Kidney (tissue), 14 donors: ENCODE measurements around the gene GATA3. TPM values are rescaled to one million over a fixed set of nuclear protein-coding genes. Genes with fewer than 3 reads are reported as not detected.
"Not testable (repeated sequence)": the region's sequence is repeated elsewhere in the genome, so short reads cannot be mapped to it uniquely, and the experiment has no call there.

Experiments
- DNase-seq, 5 donors: peaks; one replicate each; pipeline ENCODE4 v3.0.0-alpha.2; 2013 to 2020
- FAIRE-seq: peaks from 2 replicates; lab custom pipeline; 2012; peaks lifted over from hg19 to GRCh38; lab: Jason Lieb, UNC
- H3K27ac ChIP-seq, 2 donors: one replicate each; pipeline ENCODE4 v1.7.0; 2013; ENCODE audit warnings: low read depth in 2 of 2, low read length in 2 of 2, inconsistent platforms in 1 of 2
- H3K27me3 ChIP-seq: one replicate; pipeline ENCODE4 v1.7.1; 2013; ENCODE audit warnings: low read length, inconsistent platforms; ENCODE audit not compliant: control insufficient read depth, insufficient read depth
- H3K36me3 ChIP-seq, 3 donors: one replicate each; pipeline versions ENCODE4 v1.7.0 to v1.7.1; 2013; ENCODE audit warnings: low read length in 3 of 3, control low read depth in 1 of 3, inconsistent platforms in 1 of 3; ENCODE audit not compliant: insufficient read depth in 3 of 3, control insufficient read depth in 2 of 3
- H3K4me1 ChIP-seq, 3 donors: one replicate each; pipeline versions ENCODE4 v1.7.0 to v1.7.1; 2013; ENCODE audit warnings: low read length in 3 of 3, inconsistent platforms in 1 of 3, low read depth in 1 of 3; ENCODE audit not compliant: control insufficient read depth in 2 of 3, insufficient read depth in 2 of 3
- H3K4me3 ChIP-seq, 3 donors: one replicate each; pipeline versions ENCODE4 v1.7.0 to v1.8.1; 2013; ENCODE audit warnings: low read length in 3 of 3, control low read depth in 1 of 3, inconsistent platforms in 1 of 3
- H3K9ac ChIP-seq, 3 donors: one replicate each; pipeline versions ENCODE4 v1.7.0 to v1.7.1; 2013; ENCODE audit warnings: low read length in 3 of 3, control low read depth in 1 of 3, inconsistent platforms in 1 of 3
- H3K9me3 ChIP-seq, 3 donors: one replicate each; pipeline versions ENCODE4 v1.7.0 to v1.7.1; 2013; ENCODE audit warnings: low read length in 3 of 3, control low read depth in 1 of 3, inconsistent platforms in 1 of 3; ENCODE audit not compliant: control insufficient read depth in 2 of 3, insufficient read depth in 1 of 3
- intact Hi-C: fragments of 100-400 bp; cut with DNase I; formaldehyde crosslinking; loops from one replicate; pipeline ENCODE4 v1.11.1; 2022
- polyA plus RNA-seq: library from polyadenylated mRNA; stranded (reverse); fragments of 350-450 nt; fragmentation: Illumina TruSeq; extraction: RNeasy Lipid Tissue Mini Kit (QIAGEN cat#74804); gene quantifications from one replicate; pipeline ENCODE4 v1.2.3, GENCODE V29; 2014; ENCODE audit warnings: low read depth, low replicate concordance; ENCODE audit not compliant: insufficient read depth
- total RNA-seq: library from RNA; stranded (reverse); fragmentation: NEBNext Ultra II Directional; extraction: Animal tissue kit (Norgen Biotek cat#: 25700); gene quantifications from one replicate; pipeline ENCODE4 v1.2.1, GENCODE V29; 2021
- TF ChIP-seq, protein P1 (sequence below): IDR thresholded peaks from 3 replicates; pipeline ENCODE4 v1.5.1; 2012; ENCODE audit warnings: mild to moderate bottlenecking, moderate library complexity, borderline replicate concordance; ENCODE audit not compliant: insufficient read depth; ENCODE audit errors: extremely low read depth
- donor health status: control.
- donor health status: control.
- donor health status: control.
- donor health status: control.
- donor health status: control.
- donor health status: DM: yes; HTN: yes; CAD: no.
- donor health status: Normal renal cell carcinoma (clear cell type).

GATA3 gene
- total and polyA plus RNA-seq, 2 donors from 2014 or later: 23.5 to 45.9 TPM

DNA sequence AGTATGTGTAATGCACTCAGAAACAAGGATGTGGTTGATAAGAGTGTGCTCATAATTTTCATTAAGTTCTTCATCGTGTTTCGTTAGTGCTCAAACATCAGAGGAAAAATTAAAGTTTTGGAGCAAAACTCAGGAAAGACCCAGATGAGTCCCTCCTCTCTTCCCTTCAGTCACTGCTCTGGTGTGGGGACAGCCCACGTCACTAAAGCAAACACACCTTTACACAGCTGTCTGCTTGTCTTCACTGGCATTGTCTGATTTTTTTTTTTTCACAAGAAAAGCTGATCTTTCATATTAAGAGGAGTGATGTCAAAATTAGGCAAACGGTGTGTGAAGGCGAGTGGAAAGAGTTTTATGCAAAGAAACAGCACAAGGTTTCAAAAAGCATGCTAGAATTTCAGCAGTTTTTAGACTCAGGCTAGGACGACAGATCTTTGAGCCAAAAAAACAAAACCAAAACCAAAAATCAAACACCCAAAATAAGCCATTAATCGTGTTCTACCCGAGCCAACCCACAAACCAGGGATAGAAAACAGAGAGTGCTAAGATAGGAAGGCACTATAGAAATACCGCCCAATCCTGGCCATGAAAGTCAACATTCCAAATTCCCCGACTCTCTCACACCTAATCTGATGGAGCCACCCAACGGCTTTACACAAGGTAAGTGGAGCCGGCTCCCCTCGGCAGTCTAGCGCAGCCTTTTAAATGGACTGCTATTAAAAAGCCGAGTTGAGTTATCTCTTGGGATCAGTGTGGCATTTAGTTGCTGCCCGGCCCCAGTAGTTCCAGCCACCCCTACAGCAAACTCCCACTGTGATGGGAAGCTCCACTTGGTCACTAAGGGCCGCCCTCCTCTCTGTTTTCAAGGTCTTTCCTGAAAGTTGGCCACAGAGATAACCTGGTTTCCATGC is 27.9 kb upstream of the GATA3 start:
- Histone ChIP-seq H3K4me1 (no peaks in the 10 kb centered on the region), H3K27ac (no peak overlapping the region), H3K9me3 (no peaks in the 10 kb centered on the region), H3K4me3 (peak overlapping the region in 2 of 3 donors; percentile 17 to 23), H3K36me3 (no peaks in the 10 kb centered on the region), H3K27me3 (peaks cover 4% of the 10 kb centered on the region), H3K9ac (no peak overlapping the region)
- intact Hi-C loops: no loop called here
- DNase-seq (peak in 2 of 5 donors; percentile 19 to 36), FAIRE-seq (no peak)
- TF ChIP-seq, protein P1, sequence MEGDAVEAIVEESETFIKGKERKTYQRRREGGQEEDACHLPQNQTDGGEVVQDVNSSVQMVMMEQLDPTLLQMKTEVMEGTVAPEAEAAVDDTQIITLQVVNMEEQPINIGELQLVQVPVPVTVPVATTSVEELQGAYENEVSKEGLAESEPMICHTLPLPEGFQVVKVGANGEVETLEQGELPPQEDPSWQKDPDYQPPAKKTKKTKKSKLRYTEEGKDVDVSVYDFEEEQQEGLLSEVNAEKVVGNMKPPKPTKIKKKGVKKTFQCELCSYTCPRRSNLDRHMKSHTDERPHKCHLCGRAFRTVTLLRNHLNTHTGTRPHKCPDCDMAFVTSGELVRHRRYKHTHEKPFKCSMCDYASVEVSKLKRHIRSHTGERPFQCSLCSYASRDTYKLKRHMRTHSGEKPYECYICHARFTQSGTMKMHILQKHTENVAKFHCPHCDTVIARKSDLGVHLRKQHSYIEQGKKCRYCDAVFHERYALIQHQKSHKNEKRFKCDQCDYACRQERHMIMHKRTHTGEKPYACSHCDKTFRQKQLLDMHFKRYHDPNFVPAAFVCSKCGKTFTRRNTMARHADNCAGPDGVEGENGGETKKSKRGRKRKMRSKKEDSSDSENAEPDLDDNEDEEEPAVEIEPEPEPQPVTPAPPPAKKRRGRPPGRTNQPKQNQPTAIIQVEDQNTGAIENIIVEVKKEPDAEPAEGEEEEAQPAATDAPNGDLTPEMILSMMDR: no peak

DNA sequence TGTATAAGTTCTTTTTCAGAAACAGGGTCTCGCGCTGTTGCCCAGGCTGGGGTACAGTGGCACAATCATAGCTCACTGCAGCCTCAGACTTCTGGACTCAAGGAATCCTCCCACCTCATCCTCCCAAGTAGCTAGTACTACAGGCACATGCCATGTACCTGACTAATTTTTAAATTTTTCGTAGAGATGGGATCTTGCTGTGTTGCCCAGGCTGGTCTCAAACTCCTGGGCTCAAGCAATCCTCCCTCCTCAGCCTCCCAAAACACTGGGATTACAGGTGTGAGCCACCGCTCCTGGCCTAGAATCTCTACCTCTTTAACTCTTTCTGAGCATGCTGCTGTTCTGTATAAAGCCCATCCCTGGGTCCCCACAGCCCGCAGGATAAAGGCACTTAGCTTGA is 23.3 kb upstream of the GATA3 start:
- H3K4me1 ChIP-seq, H3K36me3 ChIP-seq, intact Hi-C loops, FAIRE-seq, H3K27ac ChIP-seq, H3K9me3 ChIP-seq, H3K9ac ChIP-seq, DNase-seq, H3K4me3 ChIP-seq: not testable (repeated sequence)
- H3K27me3 ChIP-seq: peaks cover 21% of the 10 kb centered on the region

DNA sequence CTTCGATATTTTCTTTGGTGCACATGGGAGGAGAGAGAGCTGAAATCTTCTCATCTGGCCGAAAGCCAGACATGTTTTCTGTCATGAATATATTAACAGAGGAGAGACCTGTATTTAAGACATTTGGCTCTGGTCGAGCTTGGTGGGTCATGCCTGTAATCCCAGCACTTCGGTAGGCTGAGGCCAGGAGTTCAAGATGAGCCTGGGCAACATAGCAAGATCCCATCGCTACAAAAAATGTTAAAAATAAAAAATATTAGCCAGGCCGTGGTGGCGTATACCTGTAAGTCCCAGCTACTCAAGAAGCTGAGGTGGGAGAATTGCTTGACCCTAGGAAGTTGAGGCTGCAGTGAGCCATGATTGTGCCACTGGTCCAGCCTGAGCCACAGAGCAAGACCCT is 21.9 kb upstream of the GATA3 start:
- Histone ChIP-seq H3K27me3 (peaks cover 29% of the 10 kb centered on the region), H3K4me1 (peaks cover 0 to 2% (median 0%) of the 10 kb centered on the region in 3 donors), H3K27ac (no peak overlapping the region), H3K36me3 (no peaks in the 10 kb centered on the region), H3K9me3 (no peaks in the 10 kb centered on the region), H3K4me3 (no peak overlapping the region), H3K9ac (no peak overlapping the region)
- DNase-seq (no peak), FAIRE-seq (no peak)
- intact Hi-C loops: no loop called here
- TF ChIP-seq, protein P1: no peak

DNA sequence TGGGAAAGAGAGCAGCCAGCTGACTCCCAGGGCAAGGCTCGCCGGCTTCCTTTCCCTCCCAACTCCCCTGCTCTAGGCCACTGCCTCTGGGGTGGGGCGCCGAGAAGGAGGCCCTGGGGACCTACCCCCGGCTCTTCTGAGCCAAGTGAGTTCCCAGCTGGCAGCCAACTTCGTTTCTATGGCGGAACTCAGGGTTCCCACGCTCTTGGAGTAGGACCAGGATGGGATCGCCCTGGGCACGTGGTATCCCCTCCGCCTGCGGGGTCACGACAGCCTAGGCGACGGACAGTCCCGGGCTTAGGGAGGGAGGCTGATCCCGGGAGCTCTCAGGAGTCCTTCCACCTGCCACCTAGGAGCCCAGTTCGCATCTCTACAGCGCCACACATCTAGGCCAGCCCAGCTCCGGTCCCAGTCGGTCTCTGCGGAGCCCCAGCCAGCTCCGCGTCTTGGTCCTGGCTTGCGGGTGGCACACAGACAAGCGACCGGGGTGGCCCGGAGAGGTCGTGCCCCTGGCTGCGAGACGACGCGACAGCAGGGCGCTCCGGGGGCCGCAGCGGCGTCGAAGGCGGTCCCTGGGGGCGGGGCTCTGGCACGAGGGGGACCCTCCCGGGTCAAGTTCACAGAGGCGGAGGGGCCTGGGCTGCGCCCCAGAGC is 20.5 kb upstream of the GATA3 start:
- Histone ChIP-seq H3K27me3 (peaks cover 42% of the 10 kb centered on the region), H3K27ac (peak overlapping the region; percentile 63 to 74), H3K4me3 (no peak overlapping the region), H3K4me1 (peaks cover 0 to 2% (median 0%) of the 10 kb centered on the region in 3 donors), H3K36me3 (no peaks in the 10 kb centered on the region), H3K9me3 (no peaks in the 10 kb centered on the region), H3K9ac (no peak overlapping the region)
- TF ChIP-seq, protein P1: no peak
- DNase-seq: peak in 3 of 5 donors; percentile 38 to 65 (median 53)
- FAIRE-seq: no peak
- intact Hi-C loops: no loop called here
